GM21526 (cell line): Measurements from ENCODE around the gene ZNF391.
"Not testable (repeated sequence)": the region's sequence is repeated elsewhere in the genome, so short reads cannot be mapped to it uniquely, and the experiment has no call there.

Experiments
- ATAC-seq: cut with Tn5 transposase; IDR thresholded peaks from one replicate; pipeline ENCODE4 v1.9.1; 2021; ENCODE audit warnings: moderate library complexity; ENCODE audit not compliant: unreplicated experiment, low FRiP score

Gene ZNF391

DNA sequence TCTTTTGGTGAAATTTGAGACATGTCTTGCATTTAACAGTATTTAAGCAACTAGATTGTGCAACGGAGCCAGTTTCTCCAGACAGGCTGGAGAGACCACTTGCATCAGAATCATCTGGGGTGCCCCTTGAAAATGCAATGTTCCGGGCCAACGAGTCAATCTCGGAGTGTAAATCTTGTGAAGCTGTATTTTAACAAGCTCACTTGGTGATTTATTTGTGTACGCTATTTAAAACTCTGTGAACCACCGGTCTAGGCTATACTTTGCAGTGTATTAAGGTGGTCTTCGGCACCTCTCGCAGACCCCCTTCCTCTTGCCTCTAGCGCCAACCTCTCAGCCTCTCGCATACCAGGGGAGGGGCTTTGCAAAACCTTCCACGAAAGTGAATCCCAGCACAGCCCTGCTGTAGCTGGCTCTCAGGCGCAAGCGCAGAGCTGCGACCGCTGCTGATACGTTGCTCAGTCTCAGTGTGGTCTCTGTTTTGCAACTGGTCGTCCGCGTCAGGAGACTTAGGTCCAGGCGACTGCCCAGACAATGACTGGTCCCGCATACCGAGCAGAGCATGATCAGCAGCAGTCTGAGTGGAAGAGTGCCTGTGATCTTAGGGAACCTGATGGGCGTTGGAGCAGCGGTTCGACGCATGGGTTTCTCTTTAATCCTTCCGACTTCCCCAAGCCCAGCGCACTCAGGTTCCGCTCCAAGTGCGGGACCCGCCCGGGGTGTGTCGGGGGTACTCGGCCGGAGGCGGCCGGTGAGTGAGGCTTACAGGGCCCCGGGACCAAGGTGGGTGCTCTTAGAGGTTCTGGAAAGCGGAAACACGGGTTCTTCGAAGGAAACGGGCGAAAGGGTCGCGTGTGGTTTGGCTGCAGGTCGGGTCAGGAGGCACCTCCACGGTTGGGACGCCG lies at the start of gene ZNF391:
TSS of gene ZNF391 (plus strand) at position 467 of the 905 bp plus-strand sequence. CDS start 11,612 bp downstream, outside the sequence.
- peak; percentile 83 for ATAC-seq

DNA sequence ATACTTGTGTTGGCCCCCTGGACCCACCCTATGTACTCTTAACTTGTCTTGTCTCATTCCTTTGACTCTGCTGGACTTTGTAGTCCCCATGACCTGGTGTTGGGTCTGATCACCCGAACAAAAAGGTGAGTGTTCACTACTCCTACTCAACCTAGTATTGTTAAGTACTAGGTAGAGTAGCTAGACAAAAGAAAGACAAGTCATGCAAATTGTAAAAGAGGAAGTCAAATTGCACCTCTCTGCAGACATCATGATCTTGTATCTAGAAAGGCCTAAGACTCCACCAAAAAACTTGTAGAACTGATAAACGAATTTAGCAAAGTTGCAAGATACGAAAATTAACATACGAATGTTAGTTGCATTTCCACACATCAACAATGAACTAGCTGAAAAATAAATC lies 35.7 kb upstream of the ZNF391 start:
- no peak for ATAC-seq

DNA sequence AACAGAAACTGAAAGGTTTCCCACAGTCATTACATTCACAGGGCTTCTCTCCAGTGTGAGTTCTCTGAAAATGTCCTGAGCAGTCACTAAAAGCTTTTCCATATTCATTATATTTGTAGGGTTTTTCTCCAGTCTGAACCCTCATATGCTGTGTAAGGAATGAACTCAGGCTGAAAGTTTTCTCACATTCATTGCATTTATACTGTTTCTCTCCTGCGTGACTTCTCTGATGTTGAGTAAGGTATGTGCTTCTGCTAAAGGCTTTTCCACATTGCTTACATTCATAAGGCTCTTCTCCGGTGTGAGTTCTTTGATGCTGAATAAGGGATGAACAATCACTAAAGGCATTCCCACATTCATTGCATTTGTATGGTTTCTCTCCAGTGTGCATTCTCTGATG lies 29.8 kb upstream of the ZNF391 start:
- ATAC-seq = no peak

DNA sequence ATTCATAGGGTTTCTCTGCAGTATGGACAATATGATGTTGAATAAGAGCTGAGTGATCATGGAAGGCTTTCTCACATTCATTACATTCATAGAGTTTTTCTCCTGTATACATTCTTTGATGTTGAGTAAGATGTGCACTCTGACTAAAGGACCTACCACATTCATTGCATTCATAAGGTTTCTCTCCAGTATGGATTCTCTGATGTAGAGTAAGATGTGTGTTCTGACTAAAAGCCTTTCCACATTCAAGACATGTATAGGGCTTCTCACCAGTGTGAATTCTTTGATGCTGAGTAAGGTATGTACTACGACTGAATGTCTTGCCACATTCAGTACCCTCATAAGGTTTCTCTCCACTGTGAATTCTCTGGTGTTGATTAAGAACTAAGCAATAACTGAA lies 29.3 kb upstream of the ZNF391 start:
- ATAC-seq = no peak

DNA sequence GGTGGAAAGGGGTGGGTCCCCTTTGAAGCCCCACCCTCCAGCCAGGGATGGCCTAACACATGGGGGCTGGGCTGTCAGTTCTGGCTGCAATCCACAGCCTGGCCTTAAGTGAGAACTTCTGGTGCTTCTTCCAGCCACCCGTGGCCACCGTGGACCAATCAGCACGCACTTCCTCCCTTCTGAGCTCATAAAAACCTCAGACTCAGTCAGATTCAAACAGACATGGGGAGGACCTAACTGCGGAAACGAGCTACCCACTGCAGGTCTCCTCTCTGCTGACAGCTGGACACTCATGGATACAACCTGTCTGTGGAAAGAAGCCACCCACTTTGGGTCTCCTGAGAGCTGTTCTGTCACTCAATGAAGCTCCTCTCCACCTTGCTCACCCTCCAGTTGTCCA lies 20.4 kb upstream of the ZNF391 start:
- ATAC-seq = no peak

DNA sequence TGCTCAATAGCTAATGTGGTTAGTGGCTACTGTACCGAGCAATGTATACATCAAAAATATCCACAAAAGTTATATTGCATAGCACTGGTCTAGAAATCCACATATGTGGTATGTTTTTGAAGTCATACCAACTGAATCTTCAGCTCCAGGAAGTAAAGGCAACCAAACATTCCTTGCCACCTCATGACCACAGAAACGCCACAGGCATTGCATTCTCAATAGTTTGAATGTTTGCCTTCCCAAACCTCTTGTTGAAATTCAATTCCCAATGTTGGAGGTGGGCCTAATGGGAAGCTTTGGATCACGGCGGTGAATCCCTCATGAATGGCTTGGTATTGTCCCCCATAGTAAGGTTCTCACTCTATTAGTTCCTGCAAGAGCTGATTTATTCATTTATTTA lies 18.2 kb upstream of the ZNF391 start:
- no peak for ATAC-seq

DNA sequence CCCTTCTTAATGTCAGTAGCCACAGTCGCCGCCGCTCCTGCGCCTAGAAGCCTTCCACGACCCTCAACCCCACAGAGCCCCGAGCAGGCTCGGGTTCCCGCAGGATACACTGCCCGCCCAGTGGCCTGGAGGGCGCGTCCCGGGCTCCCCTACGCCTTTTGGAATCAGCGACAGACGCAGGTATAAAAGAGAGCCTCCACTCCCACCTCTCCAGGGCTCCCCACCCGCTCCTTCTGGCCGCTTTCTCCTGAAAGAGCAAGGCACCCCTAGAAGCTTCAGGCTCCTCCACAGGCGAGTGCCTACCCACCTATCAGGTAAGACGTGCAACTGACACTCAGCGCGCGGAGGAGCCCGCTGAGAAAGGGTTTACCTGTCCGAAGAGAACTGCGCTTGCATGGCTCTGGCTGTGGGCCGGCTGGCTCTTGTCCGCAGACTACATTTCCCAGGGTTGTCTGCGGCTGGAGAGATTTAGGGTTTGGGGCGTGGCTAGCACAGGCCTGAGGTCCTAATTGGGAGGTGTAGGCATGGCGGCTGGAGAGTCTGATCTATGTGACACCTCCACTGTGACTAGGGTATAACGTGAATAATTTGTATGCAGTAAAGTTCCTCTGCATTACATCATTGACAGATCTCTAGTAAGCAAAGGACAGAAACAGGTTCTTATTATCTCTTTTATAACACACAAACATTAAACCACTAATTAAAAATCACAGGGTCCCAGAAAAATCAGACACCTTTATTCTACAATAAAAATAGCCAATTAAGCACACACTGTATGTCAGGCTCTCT lies 13.5 kb upstream of the ZNF391 start:
- peak; percentile 81 for ATAC-seq

DNA sequence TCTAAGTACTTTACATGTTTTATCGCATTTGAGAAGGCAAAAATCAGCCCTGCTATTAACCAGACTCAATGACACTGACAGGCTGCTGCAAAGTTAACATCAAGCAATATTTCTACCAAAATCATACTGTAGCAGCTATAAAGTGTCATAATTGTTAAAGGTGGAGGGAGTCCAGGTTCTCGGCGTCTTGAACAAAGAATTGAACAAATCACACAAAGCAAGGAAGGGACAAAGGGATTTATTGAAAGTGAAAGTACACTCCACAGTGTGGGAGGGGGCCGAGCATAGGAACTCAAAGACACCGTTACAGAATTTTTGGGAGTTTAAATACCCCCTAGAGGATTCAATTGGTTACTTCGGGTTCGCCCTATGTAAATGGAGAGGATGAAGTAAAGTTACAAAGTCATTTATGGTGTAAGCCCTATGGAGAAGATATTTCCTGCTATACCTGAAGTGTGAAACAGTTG lies 12.9 kb upstream of the ZNF391 start:
- ATAC-seq = no peak

DNA sequence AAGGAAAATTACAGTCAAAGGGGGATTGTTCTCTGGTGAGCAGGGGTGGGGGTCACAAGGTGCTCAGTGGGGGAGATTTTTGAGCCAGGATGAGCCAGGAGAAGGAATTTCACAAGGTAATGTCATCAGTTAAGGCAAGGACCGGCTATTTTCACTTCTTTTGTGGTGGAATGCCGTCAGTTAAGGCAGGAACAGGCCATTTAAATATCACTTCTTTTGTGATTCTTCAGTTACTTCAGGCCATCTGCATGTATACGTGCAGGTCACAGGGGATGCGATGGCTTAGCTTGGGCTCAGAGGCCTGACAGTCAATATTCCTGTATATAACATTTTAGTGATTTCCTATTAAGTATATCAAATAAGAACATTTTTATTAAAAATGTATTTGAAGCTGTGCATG lies 10.2 kb upstream of the ZNF391 start:
- ATAC-seq = not testable (repeated sequence)

DNA sequence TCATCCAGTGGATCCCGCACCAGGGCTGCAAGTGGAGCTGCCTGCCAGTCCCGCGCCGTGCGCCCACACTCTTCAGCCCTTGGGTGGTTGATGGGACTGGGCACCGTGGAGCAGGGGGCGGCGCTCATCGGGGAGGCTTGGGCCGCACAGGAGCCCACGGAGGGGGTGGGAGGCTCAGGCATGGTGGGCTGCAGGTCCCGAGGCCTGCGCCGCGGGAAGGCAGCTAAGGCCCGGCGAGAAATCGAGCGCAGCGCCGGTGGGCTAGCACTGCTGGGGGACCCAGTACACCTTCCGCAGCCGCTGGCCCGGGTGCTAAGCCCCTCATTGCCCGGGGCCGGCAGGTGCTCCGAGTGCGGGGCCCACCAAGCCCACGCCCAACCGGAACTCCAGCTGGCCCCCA lies 7.6 kb upstream of the ZNF391 start:
- ATAC-seq = not testable (repeated sequence)

DNA sequence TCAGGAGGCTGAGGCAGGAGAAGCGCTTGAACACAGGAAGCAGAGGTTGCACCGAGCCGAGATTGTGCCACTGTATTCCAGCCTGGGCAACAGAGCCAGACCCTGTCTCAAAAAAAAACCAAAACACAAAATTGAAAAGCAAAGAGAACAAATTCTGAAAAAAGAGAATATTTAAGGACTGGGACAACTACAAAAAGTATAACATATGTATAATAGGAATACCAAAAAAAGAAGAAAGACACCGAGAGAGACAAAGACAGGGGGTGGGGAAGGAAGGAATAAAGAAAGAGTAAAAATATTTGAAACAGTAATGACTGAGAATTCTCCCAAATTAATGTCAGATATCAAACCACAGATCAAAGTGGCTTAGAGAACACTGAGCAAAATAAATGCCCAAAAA lies 5.5 kb upstream of the ZNF391 start:
- ATAC-seq = no peak

DNA sequence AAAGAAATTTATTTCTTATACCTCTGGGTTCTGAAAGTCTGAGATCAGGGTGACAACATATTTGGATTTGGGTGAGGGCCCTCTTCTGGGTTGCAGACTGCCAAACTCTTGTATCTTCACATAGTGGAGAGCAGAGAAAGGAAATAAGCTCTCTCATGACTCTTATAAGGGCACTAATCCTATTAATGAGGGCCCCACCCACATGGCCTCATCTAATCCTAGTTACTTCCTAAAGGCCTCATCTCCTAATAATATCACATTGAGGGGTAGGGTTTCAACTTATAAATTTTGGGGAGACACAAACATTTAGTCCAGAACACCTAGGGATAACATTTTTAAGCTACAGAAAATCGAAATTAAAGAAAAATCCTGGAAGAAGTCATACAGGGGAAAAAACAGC lies 5.1 kb upstream of the ZNF391 start:
- no peak for ATAC-seq

DNA sequence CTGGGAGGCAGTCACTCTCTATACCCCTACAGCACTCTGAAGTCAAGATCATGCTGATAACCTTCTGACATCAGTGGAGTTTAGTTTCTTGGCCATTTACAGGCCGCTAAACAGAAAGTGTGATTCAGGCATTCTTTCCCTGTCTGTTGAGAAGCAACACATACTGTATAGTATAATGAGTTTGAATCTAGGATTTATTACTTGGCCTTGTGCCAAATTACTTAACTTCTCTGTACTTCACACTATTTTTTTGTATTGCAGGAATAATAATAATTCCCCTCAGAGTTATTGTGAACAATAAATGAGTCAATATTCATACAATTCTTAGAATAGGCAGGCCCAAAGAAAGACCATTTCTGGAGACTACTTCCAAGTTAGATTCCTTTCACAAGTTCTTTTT lies 4.1 kb downstream of the ZNF391 start:
- no peak for ATAC-seq

DNA sequence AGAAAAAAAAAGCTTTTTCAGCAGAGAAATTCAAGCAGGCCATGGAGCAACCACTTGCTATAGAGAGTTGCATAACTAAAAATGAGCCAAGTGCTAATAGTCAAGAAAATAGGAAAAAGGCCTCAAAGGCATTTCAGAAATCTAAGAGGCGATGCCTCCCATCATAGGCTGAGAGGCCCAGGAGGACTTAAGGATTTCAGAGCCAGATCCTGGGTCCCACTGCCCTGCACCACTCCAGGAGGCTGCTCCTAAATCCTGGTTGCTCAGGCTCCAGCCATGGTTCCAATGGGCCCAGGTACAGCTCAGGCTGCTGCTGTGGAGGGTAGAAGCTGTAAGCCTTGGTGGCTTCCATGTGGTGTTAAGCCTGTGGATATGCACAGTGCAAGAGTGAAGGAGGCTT lies 5.5 kb downstream of the ZNF391 start:
- ATAC-seq = no peak

DNA sequence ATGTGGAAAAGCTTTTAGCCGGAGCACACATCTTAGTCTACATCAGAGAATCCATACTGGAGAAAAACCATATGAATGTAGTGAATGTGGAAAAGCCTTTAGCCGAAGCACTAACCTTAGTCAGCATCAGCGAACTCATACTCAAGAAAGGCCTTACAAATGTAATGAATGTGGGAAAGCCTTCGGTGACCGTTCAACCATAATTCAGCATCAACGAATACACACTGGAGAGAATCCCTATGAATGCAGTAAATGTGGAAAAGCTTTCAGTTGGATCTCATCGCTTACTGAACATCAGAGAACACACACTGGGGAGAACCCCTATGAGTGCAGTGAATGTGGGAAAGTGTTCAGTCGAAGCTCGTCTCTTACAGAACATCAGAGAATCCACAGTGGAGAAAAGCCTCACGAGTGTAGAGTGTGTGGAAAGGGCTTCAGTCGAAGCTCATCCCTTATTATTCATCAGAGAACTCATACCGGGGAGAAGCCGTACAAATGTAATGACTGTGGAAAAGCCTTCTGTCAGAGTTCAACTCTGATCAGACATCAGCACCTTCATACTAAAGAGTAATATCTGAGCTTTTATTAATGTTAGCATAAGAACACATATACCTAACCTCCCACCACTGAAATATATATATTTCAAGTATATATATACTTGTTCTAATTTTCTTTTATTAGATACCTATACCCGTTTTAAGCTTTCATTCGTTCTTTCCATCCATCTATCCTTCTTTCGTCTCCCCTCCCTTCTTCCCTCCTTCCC lies 12.5 kb downstream of the ZNF391 start:
- ATAC-seq = no peak

DNA sequence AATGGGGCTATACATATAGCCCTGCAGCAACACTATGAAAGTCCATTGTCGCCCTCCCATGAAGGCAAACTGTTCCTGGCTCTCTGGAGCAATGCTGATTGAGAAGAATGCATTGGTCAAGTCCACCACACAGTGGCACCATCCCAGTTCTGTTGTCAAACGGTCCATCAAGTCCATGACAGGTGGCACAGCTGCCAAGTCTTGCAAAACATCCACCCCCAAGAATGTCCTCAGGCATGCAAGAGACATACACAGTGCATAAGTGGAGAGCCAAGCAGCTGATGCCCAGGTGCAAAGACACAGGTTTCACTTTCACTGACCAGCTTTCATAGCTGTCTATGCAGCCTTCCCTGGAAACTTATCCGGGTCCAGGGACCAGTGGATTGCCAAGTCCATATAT lies 17.5 kb downstream of the ZNF391 start:
- ATAC-seq = no peak

DNA sequence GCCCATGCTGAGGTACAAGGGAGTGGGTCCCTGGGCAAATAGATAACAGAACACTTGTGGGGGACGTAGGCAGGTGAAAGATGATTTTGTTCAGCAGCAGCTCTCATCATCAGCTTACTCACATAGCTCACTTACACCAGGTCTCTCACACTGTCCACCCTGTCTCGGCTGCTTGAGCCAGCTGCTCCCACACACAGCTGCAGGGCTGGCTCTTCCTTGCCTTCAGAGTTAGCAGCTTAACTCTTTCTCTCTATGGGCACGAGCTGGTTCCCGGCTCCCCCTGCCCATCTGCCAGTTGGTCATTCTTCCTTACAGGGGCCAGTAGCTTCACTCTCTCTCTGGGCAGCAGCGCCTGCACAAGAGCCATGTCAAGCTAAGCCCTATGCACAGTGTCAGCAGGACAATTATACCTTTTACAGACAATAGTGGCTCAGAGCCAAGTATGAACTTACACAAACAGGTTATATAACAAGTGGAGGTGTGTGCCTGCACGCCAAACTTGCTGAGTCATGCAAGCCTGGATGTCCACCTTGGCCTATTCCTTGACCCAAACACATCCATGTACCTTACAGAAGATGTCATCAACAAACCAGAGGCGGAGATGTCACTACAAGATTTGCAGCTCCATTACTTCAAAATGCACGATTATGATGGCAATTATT lies 18.7 kb downstream of the ZNF391 start:
- no peak for ATAC-seq

DNA sequence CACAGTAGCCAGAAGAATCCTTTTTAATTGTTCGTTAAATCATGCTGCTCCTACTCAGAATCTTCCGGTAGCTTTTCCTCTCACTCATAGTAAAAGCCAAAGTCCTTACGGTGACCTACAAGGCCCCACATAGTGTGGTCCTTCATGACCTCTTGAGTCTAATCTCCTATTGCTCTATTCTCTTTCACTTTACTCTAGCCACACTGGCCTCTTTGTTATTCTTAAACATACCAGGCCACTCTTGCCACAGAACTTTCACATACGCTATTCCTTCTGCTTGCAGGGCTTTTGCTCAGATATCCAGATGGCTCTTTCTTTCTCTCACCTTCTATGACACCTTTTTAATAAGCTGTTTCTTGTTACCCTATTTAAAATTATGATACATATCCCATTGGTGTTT lies 25.7 kb downstream of the ZNF391 start:
- ATAC-seq = no peak

DNA sequence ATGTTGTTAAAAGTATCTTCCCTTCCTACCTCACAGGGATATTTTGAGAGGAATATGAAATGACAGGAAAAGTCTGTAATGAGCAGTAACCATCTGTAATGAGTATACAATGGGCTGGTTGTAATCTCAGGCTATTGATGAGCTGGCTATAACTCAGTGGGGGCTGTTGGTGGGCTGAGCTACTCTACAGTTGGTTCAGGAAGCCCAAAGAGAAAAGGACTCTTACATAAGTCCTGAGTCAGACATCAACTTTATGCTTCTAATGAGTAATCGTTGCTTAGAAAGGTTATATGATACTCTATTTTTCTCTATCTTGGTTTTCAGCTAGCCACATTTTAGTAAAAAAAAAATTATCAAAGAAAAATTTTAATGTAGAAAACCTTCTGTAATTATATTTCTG lies 26.4 kb downstream of the ZNF391 start:
- no peak for ATAC-seq

DNA sequence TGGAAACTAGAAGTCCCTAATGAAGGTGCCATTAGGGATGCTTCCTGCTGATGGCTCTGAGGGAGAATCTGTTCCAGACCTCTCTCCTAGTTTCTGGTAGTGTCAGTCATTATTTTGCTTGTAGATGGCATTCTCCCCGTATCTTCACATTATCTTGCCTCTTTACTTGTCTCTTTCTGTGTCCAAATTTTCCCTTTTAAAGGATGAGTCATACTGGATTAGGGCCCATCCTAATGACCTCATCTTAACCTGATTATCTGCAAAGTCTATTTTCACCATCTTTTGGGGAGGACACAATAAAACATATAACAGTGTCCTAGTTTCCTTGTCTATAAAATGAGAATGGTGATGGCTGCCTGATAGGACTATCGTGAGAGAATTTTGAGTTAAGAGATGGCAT lies 27.3 kb downstream of the ZNF391 start:
- ATAC-seq = no peak
